RWPE1 (cell line): Measurements from ENCODE around the gene RTP2.

Source experiments
- CTCF ChIA-PET: fragments of 350-600 bp; sonication (Branson Sonifier 250); formaldehyde crosslinking; extraction: SDS; loops from one replicate; lab custom pipeline; 2021; lab: Yijun Ruan, JAX
- POLR2A ChIA-PET: fragments of 400-600 bp; formaldehyde crosslinking; extraction: SDS; loops from one replicate; lab custom pipeline; 2020; ENCODE audit warnings: antibody characterized with exemption; ENCODE audit not compliant: low non-redundant PET; lab: Yijun Ruan, JAX
- DNase-seq: peaks from one replicate; pipeline ENCODE4 v3.0.0; 2012; ENCODE audit warnings: low spot score
- H3K27ac ChIP-seq: fragments of 450-650 bp; 2 replicates; pipeline ENCODE4 v1.5.1; 2017
- TF ChIP-seq, protein P1 (sequence below): fragments of 450-650 bp; conservative IDR thresholded peaks from 2 replicates; pipeline ENCODE4 v1.5.1; 2017; ENCODE audit warnings: low read depth, mild to moderate bottlenecking

RTP2 gene

DNA sequence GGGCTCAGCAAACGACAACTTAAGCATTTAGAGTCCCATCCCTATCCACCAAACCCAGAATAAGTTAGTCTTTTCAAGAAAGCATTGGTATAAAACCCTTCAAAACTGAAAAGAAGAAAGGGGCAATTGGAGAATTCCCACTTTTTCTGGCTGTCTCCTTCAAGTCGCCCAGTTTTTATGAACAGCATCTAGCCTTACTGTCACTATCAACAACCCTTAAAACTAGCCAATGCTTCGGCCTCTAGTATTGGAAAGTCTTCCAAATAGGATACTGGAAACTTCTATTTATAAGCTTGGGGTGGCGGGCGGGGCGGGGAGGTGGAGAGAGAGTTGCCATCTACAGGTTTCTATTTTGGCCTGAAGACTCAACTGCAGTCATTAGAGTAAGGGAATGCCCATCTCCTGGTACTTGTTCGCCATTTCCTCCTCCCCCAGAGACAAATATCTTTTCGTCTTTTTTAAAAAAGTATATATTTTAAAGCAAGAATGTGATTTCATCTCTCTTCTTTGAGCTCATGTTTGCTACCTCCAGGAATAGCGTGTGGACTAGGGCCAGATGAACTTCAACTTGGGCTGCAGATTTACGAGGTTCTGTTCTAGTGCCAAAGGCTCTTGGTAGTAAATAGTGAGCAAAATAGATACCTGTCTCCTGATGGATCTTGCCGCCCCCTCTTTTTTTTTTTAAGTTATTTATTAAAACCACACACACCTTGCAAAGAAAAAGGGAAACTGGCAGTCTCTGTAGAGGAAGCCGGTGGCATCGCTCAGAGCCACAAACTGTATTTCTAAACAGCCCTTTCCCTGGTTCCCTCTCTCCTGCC, 40.2 kb upstream of the RTP2 start:
- peak overlapping the region; percentile 94 for H3K27ac ChIP-seq
- peak; percentile 23 for DNase-seq
- ChIA-PET CTCF (interaction anchor here (0.6 to 1.5 kb wide), 9 partner anchors 240 to 1212 kb away, joined by 3 to 8 read pairs (median 4); no protein-coding TSS in a partner anchor), POLR2A (interaction anchor here (1.0 kb wide), 1 partner anchor 388 kb away, joined by 3 read pairs; no protein-coding TSS in a partner anchor)
- TF ChIP-seq, protein P1, sequence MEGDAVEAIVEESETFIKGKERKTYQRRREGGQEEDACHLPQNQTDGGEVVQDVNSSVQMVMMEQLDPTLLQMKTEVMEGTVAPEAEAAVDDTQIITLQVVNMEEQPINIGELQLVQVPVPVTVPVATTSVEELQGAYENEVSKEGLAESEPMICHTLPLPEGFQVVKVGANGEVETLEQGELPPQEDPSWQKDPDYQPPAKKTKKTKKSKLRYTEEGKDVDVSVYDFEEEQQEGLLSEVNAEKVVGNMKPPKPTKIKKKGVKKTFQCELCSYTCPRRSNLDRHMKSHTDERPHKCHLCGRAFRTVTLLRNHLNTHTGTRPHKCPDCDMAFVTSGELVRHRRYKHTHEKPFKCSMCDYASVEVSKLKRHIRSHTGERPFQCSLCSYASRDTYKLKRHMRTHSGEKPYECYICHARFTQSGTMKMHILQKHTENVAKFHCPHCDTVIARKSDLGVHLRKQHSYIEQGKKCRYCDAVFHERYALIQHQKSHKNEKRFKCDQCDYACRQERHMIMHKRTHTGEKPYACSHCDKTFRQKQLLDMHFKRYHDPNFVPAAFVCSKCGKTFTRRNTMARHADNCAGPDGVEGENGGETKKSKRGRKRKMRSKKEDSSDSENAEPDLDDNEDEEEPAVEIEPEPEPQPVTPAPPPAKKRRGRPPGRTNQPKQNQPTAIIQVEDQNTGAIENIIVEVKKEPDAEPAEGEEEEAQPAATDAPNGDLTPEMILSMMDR: peak; percentile 44

DNA sequence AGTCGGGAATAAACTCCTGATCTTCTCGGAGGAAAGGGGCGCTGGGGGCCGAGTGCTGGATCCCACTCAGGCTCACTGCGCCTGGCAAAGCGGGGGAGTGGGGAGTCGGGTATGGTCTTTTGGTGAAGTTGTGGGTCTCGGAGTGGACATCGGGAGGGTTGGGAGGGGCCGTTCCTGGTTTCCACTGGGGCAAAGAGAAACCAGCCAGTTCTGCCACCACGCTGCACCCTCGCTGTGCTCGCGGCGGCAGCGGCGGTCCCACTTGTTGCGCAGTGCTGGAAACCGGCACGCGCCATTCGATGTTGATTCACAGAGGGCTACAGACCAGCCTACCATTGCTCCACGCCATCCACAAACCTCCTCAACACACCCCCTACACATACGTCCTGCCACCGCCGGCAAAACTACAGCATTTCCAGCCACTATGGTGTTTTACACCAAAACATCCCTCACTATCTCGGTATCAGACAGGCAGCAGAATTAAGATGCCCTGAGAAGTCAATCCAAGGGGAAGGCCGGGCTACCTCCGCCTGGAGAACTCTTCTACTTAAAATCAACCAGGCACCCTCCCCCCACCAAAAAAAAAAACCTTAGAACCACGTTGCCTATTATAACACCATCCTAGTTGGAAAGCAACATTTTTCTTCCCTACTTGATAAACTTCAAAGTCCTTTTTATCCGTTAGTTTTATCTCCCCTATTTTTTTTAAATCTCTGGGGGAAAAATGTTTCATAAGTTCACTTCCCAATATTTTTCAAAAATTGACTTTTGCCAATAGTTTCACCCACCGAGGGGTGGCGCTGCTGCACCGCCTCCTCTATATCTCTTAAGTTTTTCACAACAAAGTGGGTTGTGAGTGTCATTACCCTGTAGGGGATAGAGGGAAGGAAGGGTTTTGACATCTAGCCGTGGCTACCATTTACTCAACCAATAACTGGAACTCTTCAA, 39.3 kb upstream of the RTP2 start:
- CTCF ChIA-PET: interaction anchor here (0.6 to 3.9 kb wide), 34 partner anchors 8 to 1481 kb away, joined by 3 to 87 read pairs (median 4); no protein-coding TSS in a partner anchor
- DNase-seq: peak; percentile 46
- H3K27ac ChIP-seq: peak overlapping the region; percentile 97
- POLR2A ChIA-PET: no interaction called here
- TF ChIP-seq, protein P1: peak; percentile 90

DNA sequence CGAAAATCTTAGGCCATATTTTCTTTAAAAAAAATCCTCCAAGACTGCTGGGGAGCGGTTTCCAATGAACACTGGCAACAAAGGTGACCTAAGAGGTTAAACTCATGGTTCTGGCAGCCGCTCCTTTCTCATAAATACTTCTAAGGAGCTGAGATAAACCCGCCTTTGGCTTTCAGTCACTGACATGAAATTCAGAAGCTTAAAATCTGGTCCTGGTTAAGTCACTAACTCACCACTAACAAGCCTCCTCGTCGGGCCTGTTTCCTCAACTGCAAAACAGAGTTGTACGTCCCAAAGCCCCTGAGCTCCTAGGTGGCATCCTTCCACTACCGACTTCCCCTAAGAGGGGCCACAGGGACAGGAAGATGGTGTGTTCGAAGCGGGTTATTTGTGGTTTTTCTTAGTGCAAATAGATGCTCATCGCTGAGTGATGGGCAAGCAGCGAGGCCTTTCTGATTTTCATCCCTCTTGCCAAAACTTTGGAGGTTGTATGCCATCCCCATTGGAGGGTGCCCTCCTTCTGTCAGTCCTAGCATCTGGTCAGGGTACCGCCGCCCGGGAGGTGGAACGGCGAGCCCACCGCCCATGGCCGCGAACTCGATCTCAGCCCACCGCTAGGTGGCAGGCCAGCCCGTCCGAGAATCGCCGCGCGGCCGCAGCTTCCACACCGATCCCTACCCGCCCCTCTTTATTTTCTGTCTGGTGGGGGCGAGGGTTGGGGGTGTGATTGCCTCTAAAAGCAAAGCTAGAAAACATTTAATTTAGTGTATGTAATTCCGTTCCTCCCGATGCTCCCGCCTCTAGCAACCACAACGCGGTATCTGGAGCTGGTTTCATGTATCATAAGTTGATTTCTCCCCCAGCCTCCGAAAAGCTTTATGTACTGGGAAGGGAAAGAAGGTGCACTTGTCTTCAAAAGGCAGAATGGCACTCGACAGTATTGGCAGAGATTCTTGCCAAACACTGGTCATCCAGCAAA, 38.4 kb upstream of the RTP2 start:
- ChIA-PET POLR2A (interaction anchor here (0.7 kb wide), 1 partner anchor 410 kb away, joined by 4 read pairs; no protein-coding TSS in a partner anchor), CTCF (interaction anchor here (0.5 to 3.9 kb wide), 65 partner anchors 9 to 1635 kb away, joined by 3 to 87 read pairs (median 3); no protein-coding TSS in a partner anchor)
- TF ChIP-seq, protein P1: peak; percentile 90
- peak overlapping the region; percentile 97 for H3K27ac ChIP-seq
- peak; percentile 53 for DNase-seq

DNA sequence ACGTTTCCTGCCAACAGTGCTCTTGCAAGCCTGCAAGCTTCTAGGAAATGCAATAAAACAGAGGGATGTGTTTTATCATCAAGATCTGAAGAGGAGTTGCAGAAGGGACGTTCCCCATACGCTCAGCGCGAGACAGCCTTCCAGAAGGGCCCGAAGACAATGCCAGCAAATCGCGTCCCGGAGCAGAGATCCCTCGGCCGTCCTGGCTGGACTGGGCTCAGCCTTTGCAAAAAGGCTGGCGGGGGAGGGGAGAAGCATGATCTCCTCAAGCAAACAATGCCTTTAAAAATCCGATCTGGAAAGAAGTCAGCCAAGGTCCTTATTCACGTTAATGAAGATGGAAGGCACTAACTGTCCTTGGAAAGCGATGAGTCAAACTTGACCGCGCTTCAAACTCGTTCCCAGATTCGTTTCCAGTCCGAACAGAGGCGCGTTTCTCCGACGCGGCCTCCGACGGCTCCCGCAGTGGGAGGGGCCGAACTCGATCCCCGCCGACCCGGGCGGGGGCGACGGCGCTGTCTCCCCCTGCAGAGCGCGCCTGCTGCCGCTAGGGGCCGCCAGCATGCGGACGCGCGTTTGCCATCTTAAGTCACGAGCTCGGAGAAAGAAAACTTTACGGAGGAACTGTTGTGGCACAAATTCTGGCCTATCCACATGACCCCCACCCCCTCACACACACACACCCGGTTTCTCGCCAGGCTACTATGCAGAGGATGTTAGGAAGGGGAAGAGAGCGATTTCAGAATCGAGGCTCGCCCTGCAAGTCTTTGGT, 37.4 kb upstream of the RTP2 start:
- peak overlapping the region; percentile 97 for H3K27ac ChIP-seq
- ChIA-PET POLR2A (no interaction called here), CTCF (interaction anchor here (0.5 to 3.9 kb wide), 44 partner anchors 9 to 1636 kb away, joined by 3 to 87 read pairs (median 4); no protein-coding TSS in a partner anchor)
- TF ChIP-seq, protein P1: peak; percentile 97
- peak; percentile 73 for DNase-seq

DNA sequence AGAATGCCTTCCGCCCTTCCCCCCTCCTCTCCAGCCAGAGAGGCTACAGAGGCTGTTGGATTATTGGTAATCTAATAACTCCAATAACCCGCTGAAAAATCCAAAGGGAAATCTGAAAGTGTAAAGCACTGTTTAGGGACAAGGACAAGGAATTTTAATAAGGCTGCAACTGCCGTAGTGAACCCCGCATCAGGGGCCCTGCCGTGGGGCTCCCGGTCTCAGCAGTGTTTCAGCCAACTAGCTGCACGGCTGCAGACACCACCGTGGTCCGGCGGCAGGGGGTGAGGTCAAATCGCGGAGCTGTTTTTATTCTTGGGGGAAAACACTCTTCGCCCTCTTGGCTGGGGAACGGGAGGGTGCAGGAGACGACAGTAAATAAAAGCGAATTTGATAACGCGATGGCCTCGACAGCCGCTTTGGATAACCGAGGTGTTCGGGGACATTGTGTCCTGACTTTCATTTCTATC, 36.8 kb upstream of the RTP2 start:
- TF ChIP-seq, protein P1: no peak
- H3K27ac ChIP-seq: peak overlapping the region; percentile 97
- CTCF ChIA-PET: interaction anchor here (0.7 to 3.9 kb wide), 9 partner anchors 233 to 1307 kb away, joined by 3 to 87 read pairs (median 4); no protein-coding TSS in a partner anchor
- DNase-seq: peak; percentile 38
- POLR2A ChIA-PET: no interaction called here
